DND-41 (cell line): ENCODE data around the gene COPS9.

ENCODE experiments used
- ATAC-seq: fragments of 200-7000 bp; cut with Tn5 transposase; 3 replicates; pipeline ENCODE4 v1.9.1; 2021; ENCODE audit warnings: low read depth; ENCODE audit not compliant: insufficient read depth
- DNase-seq: peaks from one replicate; pipeline ENCODE4 v3.0.0-alpha.2; 2020
- H2AFZ ChIP-seq: 2 replicates; pipeline ENCODE4 v1.6.0; 2012; ENCODE audit warnings: low read depth, low read length
- H3K27ac ChIP-seq: 2 replicates; pipeline ENCODE4 v1.5.1; 2012; ENCODE audit warnings: low read length, inconsistent platforms
- H3K27me3 ChIP-seq: fragments of 200-600 bp; sonication (generic); 2 replicates; pipeline ENCODE4 v1.6.0; 2012; ENCODE audit warnings: low read length, mild to moderate bottlenecking, inconsistent platforms; ENCODE audit not compliant: insufficient read depth, poor library complexity
- H3K36me3 ChIP-seq: 2 replicates; pipeline ENCODE4 v1.5.1; 2012; ENCODE audit warnings: low read length, inconsistent platforms; ENCODE audit not compliant: insufficient read depth
- H3K4me1 ChIP-seq: 2 replicates; pipeline ENCODE4 v1.5.1; 2012; ENCODE audit warnings: mild to moderate bottlenecking, low read length; ENCODE audit not compliant: insufficient read depth
- H3K4me2 ChIP-seq: 2 replicates; pipeline ENCODE4 v1.6.0; 2012; ENCODE audit warnings: mild to moderate bottlenecking, moderate library complexity, low read length, inconsistent platforms; ENCODE audit not compliant: insufficient read depth
- H3K4me3 ChIP-seq, 2 experiments: fragments of 200-600 bp in 1 of 2; shearing (Covaris generic) in 1 of 2; 2 replicates each; pipeline ENCODE4 v1.5.1; 2012 to 2016; ENCODE audit warnings: inconsistent platforms in 2 of 2, low read length in 2 of 2, mild to moderate bottlenecking in 2 of 2, low read depth in 1 of 2, moderate library complexity in 1 of 2
- H3K79me2 ChIP-seq: 2 replicates; pipeline ENCODE4 v1.6.0; 2012; ENCODE audit warnings: low read length, inconsistent platforms; ENCODE audit not compliant: insufficient read depth
- H3K9ac ChIP-seq: 2 replicates; pipeline ENCODE4 v1.6.0; 2012; ENCODE audit warnings: low read depth, mild to moderate bottlenecking, inconsistent platforms, low read length, moderate library complexity
- H3K9me3 ChIP-seq: 2 replicates; pipeline ENCODE4 v1.5.1; 2012; ENCODE audit warnings: low read length, moderate library complexity, mild to moderate bottlenecking, inconsistent platforms; ENCODE audit not compliant: insufficient read depth, severe bottlenecking
- H4K20me1 ChIP-seq: 2 replicates; pipeline ENCODE4 v1.6.0; 2012; ENCODE audit warnings: low read length; ENCODE audit not compliant: insufficient read depth
- CTCF ChIP-seq: IDR thresholded peaks from 2 replicates; pipeline ENCODE4 v1.5.1; 2012; ENCODE audit warnings: borderline replicate concordance, low read length, moderate library complexity, mild to moderate bottlenecking; ENCODE audit not compliant: poor library complexity, severe bottlenecking; ENCODE audit errors: extremely low read depth
- EZH2 ChIP-seq: IDR thresholded peaks from 3 replicates; pipeline ENCODE4 v1.6.1; 2012; ENCODE audit warnings: borderline replicate concordance, low read depth, mild to moderate bottlenecking, moderate library complexity, low read length, inconsistent platforms; ENCODE audit not compliant: severe bottlenecking

Gene COPS9

GRCh38 chr2:240147911-240148587 lies 11.9 kb upstream of the COPS9 start:
- Histone ChIP-seq H3K4me2 (no peak overlapping the region), H3K9me3 (no peaks in the 10 kb centered on the region), H3K36me3 (no peaks in the 10 kb centered on the region), H4K20me1 (peaks cover 7% of the 10 kb centered on the region; the same call in 1 of the 2 replicates), H3K4me3 (no peak overlapping the region), H3K9ac (no peak overlapping the region), H3K79me2 (no peaks in the 10 kb centered on the region), H3K27me3 (no peaks in the 10 kb centered on the region), H2AFZ (no peak overlapping the region), H3K27ac (no peak overlapping the region), H3K4me1 (0 out of 2 replicates have a peak, but pooled peaks cover 8% of the 10 kb centered on the region)
- TF ChIP-seq CTCF (no peak), EZH2 (no peak)
- ATAC-seq (no peak), DNase-seq (no peak)

- no peak overlapping the region for H2AFZ ChIP-seq
- no peaks in the 10 kb centered on the region for H3K79me2 ChIP-seq
- DNase-seq = no peak
- H3K4me2 ChIP-seq = no peak overlapping the region
- H3K27ac ChIP-seq = no peak overlapping the region
- peaks cover 10% of the 10 kb centered on the region; the same call in 1 of the 2 replicates for H4K20me1 ChIP-seq
- no peaks in the 10 kb centered on the region for H3K9me3 ChIP-seq
- H3K4me1 ChIP-seq = 0 out of 2 replicates have a peak, but pooled peaks cover 8% of the 10 kb centered on the region
- TF ChIP-seq CTCF (no peak), EZH2 (no peak)
- H3K4me3 ChIP-seq = no peak overlapping the region
- H3K36me3 ChIP-seq = no peaks in the 10 kb centered on the region
- no peaks in the 10 kb centered on the region for H3K27me3 ChIP-seq
- ATAC-seq = no peak
- H3K9ac ChIP-seq = no peak overlapping the region
Measured at GRCh38 chr2:240147382-240147781, 11.3 kb upstream of the COPS9 start.

- no peaks in the 10 kb centered on the region for H3K36me3 ChIP-seq
- ATAC-seq (no peak), DNase-seq (no peak)
- H3K79me2 ChIP-seq = no peaks in the 10 kb centered on the region
- H3K9me3 ChIP-seq = no peaks in the 10 kb centered on the region
- H3K4me2 ChIP-seq = no peak overlapping the region
- no peak overlapping the region for H3K4me3 ChIP-seq
- no peak overlapping the region for H3K9ac ChIP-seq
- H2AFZ ChIP-seq = no peak overlapping the region
- H4K20me1 ChIP-seq = peaks cover 10% of the 10 kb centered on the region; the same call in 1 of the 2 replicates
- 0 out of 2 replicates have a peak, but pooled peaks cover 8% of the 10 kb centered on the region for H3K4me1 ChIP-seq
- TF ChIP-seq EZH2 = no peak
- no peak for TF ChIP-seq CTCF
- H3K27me3 ChIP-seq = no peaks in the 10 kb centered on the region
- H3K27ac ChIP-seq = no peak overlapping the region
Measured at GRCh38 chr2:240146627-240147278, 10.6 kb upstream of the COPS9 start.
